IMR-90 (cell line): ENCODE results near the gene PSMD2. TPM values are rescaled to one million over a fixed set of nuclear protein-coding genes. Genes with fewer than 3 reads are reported as not detected.

Experiments used
- ATAC-seq: fragments of 200-7000 bp; cut with Tn5 transposase; 2 replicates; pipeline ENCODE4 v1.9.1; 2020; ENCODE audit warnings: low read depth, mild to moderate bottlenecking, moderate library complexity
- BruUV-seq: library from RNA; stranded (reverse); fragments of 400-500 nt; replicated peaks from 2 replicates; lab custom pipeline; 2021; lab: Mats Ljungman, UMichigan
- CTCF ChIA-PET: fragments of 300-600 bp; formaldehyde crosslinking; extraction: SDS; loops from one replicate; lab custom pipeline; 2021; ENCODE audit warnings: antibody characterized with exemption; lab: Yijun Ruan, JAX
- POLR2A ChIA-PET: fragments of 300-600 bp; sonication (Branson Sonifier 250); formaldehyde crosslinking; loops from one replicate; lab custom pipeline; 2022; ENCODE audit warnings: antibody characterized with exemption; ENCODE audit not compliant: unreplicated experiment; lab: Charles Lee
- DNase-seq: peaks from one replicate; pipeline ENCODE4 v3.0.0; 2013
- H2AFZ ChIP-seq: replicated peaks from 2 replicates; pipeline ENCODE3; 2013; ENCODE audit warnings: low read length, mild to moderate bottlenecking; ENCODE audit not compliant: poor library complexity
- H2AK5ac ChIP-seq: 2 replicates; pipeline ENCODE4 v1.6.1; 2013; ENCODE audit warnings: low read depth, low read length, inconsistent platforms
- H2AK9ac ChIP-seq: replicated peaks from 2 replicates; pipeline ENCODE3; 2013; ENCODE audit warnings: mild to moderate bottlenecking, low read depth, low read length, moderate library complexity; ENCODE audit not compliant: poor library complexity
- H2BK120ac ChIP-seq: 2 replicates; pipeline ENCODE4 v1.6.1; 2013; ENCODE audit warnings: low read depth, low read length, inconsistent platforms
- H2BK15ac ChIP-seq: 3 replicates; pipeline ENCODE4 v1.6.1; 2013; ENCODE audit warnings: low read depth, low read length, inconsistent platforms
- H2BK20ac ChIP-seq: 2 replicates; pipeline ENCODE4 v1.6.1; 2013; ENCODE audit warnings: low read depth, mild to moderate bottlenecking, inconsistent platforms, low read length, moderate library complexity
- H2BK5ac ChIP-seq: 2 replicates; pipeline ENCODE4 v1.6.1; 2013; ENCODE audit warnings: mild to moderate bottlenecking, low read depth, low read length, inconsistent platforms; ENCODE audit not compliant: poor library complexity, severe bottlenecking
- H3K14ac ChIP-seq: replicated peaks from 2 replicates; pipeline ENCODE4 v1.6.1; 2013; ENCODE audit warnings: low read depth, low read length, inconsistent platforms
- H3K18ac ChIP-seq: 2 replicates; pipeline ENCODE4 v1.6.1; 2013; ENCODE audit warnings: low read depth, low read length, control low read depth
- H3K23ac ChIP-seq: 2 replicates; pipeline ENCODE4 v1.6.1; 2013; ENCODE audit warnings: low read depth, low read length, inconsistent platforms
- H3K27ac ChIP-seq: 2 replicates; pipeline ENCODE4 v1.5.1; 2013; ENCODE audit warnings: mild to moderate bottlenecking, control low read depth, low read length; ENCODE audit not compliant: insufficient read depth
- H3K27me3 ChIP-seq: 2 replicates; pipeline ENCODE4 v1.6.1; 2013; ENCODE audit warnings: low read length; ENCODE audit not compliant: control insufficient read depth, insufficient read depth
- H3K36me3 ChIP-seq: 2 replicates; pipeline ENCODE4 v1.6.1; 2013; ENCODE audit warnings: low read length, mixed read lengths; ENCODE audit not compliant: control insufficient read depth, insufficient read depth
- H3K4ac ChIP-seq: 2 replicates; pipeline ENCODE4 v1.6.1; 2013; ENCODE audit warnings: low read depth, low read length, inconsistent platforms
- H3K4me1 ChIP-seq: 2 replicates; pipeline ENCODE4 v1.6.1; 2013; ENCODE audit warnings: low read length, mixed read lengths; ENCODE audit not compliant: control insufficient read depth, insufficient read depth
- H3K4me2 ChIP-seq: 2 replicates; pipeline ENCODE4 v1.6.1; 2013; ENCODE audit warnings: low read depth, mild to moderate bottlenecking, control low read depth, low read length, moderate library complexity
- H3K4me3 ChIP-seq: 2 replicates; pipeline ENCODE4 v1.5.1; 2013; ENCODE audit warnings: low read depth, mild to moderate bottlenecking, control low read depth, low read length, moderate library complexity; ENCODE audit not compliant: insufficient read depth
- H3K56ac ChIP-seq: 2 replicates; pipeline ENCODE4 v1.6.1; 2013; ENCODE audit warnings: low read length, inconsistent platforms; ENCODE audit not compliant: insufficient read depth; ENCODE audit errors: extremely low read depth
- H3K79me1 ChIP-seq, 2 experiments: 2 replicates each; pipeline ENCODE4 v1.6.1; 2013; ENCODE audit warnings: low read length in 2 of 2, inconsistent platforms in 1 of 2, low read depth in 1 of 2
- H3K9ac ChIP-seq: 2 replicates; pipeline ENCODE4 v1.6.1; 2013; ENCODE audit warnings: low read depth, low read length, control low read depth
- H3K9me1 ChIP-seq: 2 replicates; pipeline ENCODE4 v1.6.1; 2013; ENCODE audit warnings: low read length, inconsistent platforms; ENCODE audit not compliant: insufficient read depth
- H3K9me3 ChIP-seq: 2 replicates; pipeline ENCODE4 v1.6.1; 2013; ENCODE audit warnings: low read length; ENCODE audit not compliant: control insufficient read depth, insufficient read depth
- H4K20me1 ChIP-seq: 2 replicates; pipeline ENCODE4 v1.6.1; 2013; ENCODE audit warnings: low read length, inconsistent platforms; ENCODE audit not compliant: insufficient read depth
- H4K5ac ChIP-seq: 2 replicates; pipeline ENCODE4 v1.6.1; 2013; ENCODE audit warnings: mild to moderate bottlenecking, low read depth, low read length, control low read depth
- H4K8ac ChIP-seq, 2 experiments: 2 replicates each; pipeline ENCODE4 v1.6.1; 2013; ENCODE audit warnings: low read depth in 2 of 2, low read length in 2 of 2, control low read depth in 1 of 2, inconsistent platforms in 1 of 2
- H4K91ac ChIP-seq: 2 replicates; pipeline ENCODE4 v1.6.1; 2013; ENCODE audit warnings: low read depth, low read length, inconsistent platforms; ENCODE audit not compliant: insufficient read depth
- CEBPB ChIP-seq: IDR thresholded peaks from 2 replicates; pipeline ENCODE4 v1.6.1; 2012; ENCODE audit warnings: low read depth, low read length, improper control_type of control experiment
- WGBS, 2 experiments: methylation state at CpG; one replicate each; pipeline versions ENCODE4 v1.1.5 to v1.1.7; 2013; ENCODE audit warnings: missing lambda C conversion rate in 2 of 2; ENCODE audit not compliant: insufficient read length in 1 of 2; ENCODE audit errors: extremely low coverage in 2 of 2; 5-methylcytosine and 5-hydroxymethylcytosine counted together
- dilution Hi-C: fragments of 300-500 bp; cut with HindIII; formaldehyde crosslinking; loops from one replicate; pipeline ENCODE4 v1.14.3; 2018; ENCODE audit warnings: low sequenced_read_pairs; ENCODE audit not compliant: unreplicated experiment
- in situ Hi-C: fragments of 300-500 bp; cut with MboI; formaldehyde crosslinking; loops from 3 replicates; pipeline ENCODE4 v1.14.3; 2019; ENCODE audit warnings: low sequenced_read_pairs, inconsistent platforms, mixed read lengths
- intact Hi-C: fragments of 100-400 bp; cut with micrococcal nuclease; formaldehyde crosslinking; loops from 2 replicates; pipeline ENCODE4 v1.10.0; 2022
- polyA plus RNA-seq, 3 experiments: library from polyadenylated mRNA; depleted of rRNA; stranded (reverse); fragments of >200 nt; gene quantifications; 2 replicates each; pipeline ENCODE4 v1.2.3, GENCODE V29; 2012; ENCODE audit warnings: low replicate concordance in 1 of 3
- total RNA-seq: library from RNA; depleted of rRNA; stranded (reverse); fragments of >200 nt; gene quantifications from 2 replicates; pipeline ENCODE4 v1.2.3, GENCODE V29; 2012
- TF ChIP-seq, protein P1 (sequence below): conservative IDR thresholded peaks from 2 replicates; pipeline ENCODE4 v1.5.1; 2012; ENCODE audit warnings: mild to moderate bottlenecking, low read depth, low read length, improper control_type of control experiment

PSMD2 gene
- total and polyA plus RNA-seq, 2 of the 4 experiments (the other 2 are of a cell fraction): 514 to 872 TPM

DNA sequence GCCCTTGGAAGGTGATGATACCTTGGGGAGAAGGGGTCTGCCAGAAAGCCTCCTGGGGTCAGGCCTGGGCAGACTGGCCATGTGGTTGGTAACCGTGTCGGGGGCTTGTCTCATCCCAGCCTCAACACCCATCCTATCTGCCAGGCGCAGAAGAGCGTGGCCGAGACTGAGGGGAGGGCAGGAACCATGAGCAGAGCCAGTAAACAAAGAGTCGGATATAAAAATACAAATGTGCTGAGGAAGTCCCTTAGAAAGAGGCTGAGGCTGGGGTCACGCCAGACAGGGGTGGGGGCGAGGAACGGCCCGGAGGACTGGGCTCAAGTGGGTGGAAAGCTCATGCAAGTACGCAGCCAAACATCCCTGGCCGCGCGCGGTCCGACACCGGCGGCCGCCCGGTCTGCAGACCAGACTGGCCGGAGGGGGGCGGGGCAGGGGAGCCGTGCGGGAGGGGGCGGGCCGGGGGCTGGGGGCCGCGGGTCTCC lies 39.6 kb upstream of the PSMD2 start:
- Histone ChIP-seq H4K5ac (no peak overlapping the region), H3K4me3 (no peak overlapping the region), H2BK120ac (no peak overlapping the region), H3K27me3 (peaks cover 32% of the 10 kb centered on the region), H3K9me1 (no peaks in the 10 kb centered on the region), H4K91ac (no peak overlapping the region), H3K27ac (no peak overlapping the region), H2BK15ac (no peak overlapping the region), H3K4ac (no peak overlapping the region), H3K79me1 (no peaks in the 10 kb centered on the region), H3K4me2 (no peak overlapping the region), H2BK20ac (no peak overlapping the region), H3K36me3 (0 out of 2 replicates have a peak, but pooled peaks cover 2% of the 10 kb centered on the region), H2AK9ac (no peak overlapping the region), H2BK5ac (no peak overlapping the region), H4K8ac (no peak overlapping the region), H3K14ac (no peak overlapping the region), H4K20me1 (peaks cover 8% of the 10 kb centered on the region), H3K23ac (no peak overlapping the region), H2AFZ (peak overlapping the region; percentile 41), H2AK5ac (no peak overlapping the region), H3K18ac (no peak overlapping the region), H3K9me3 (no peaks in the 10 kb centered on the region), H3K56ac (no peak overlapping the region), H3K9ac (no peak overlapping the region), H3K4me1 (peaks cover 2% of the 10 kb centered on the region; the same call in 1 of the 2 replicates)
- in situ Hi-C loops: loop anchor here (10.0 to 25.0 kb wide), 2 partner anchors 365 to 797 kb away; no protein-coding TSS in a partner anchor
- POLR2A ChIA-PET: no interaction called here
- CTCF ChIA-PET: interaction anchor here (1.7 kb wide), 1 partner anchor 10 kb away, joined by 5 read pairs; the partner anchor contains the start of gene EEF1AKMT4
- ATAC-seq: peak; percentile 2; the same call in 1 of the 2 replicates
- dilution Hi-C loops: no loop called here
- no peak for TF ChIP-seq CEBPB
- TF ChIP-seq, protein P1, sequence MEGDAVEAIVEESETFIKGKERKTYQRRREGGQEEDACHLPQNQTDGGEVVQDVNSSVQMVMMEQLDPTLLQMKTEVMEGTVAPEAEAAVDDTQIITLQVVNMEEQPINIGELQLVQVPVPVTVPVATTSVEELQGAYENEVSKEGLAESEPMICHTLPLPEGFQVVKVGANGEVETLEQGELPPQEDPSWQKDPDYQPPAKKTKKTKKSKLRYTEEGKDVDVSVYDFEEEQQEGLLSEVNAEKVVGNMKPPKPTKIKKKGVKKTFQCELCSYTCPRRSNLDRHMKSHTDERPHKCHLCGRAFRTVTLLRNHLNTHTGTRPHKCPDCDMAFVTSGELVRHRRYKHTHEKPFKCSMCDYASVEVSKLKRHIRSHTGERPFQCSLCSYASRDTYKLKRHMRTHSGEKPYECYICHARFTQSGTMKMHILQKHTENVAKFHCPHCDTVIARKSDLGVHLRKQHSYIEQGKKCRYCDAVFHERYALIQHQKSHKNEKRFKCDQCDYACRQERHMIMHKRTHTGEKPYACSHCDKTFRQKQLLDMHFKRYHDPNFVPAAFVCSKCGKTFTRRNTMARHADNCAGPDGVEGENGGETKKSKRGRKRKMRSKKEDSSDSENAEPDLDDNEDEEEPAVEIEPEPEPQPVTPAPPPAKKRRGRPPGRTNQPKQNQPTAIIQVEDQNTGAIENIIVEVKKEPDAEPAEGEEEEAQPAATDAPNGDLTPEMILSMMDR: no peak
- BruUV-seq: no TSS peak
- no peak for DNase-seq
- WGBS, 2 experiments: 17% methylated on average over 2 of the region's 28 CpGs; no CpG with 5 or more reads in 1 of the 2 experiments
- intact Hi-C loops: loop anchor here (10.0 kb wide), 1 partner anchor 245 kb away; the partner anchor contains the start of gene ABCC5
